Fibroblast of lung (primary cell): ENCODE measurements around the gene TUBB3. TPM values are rescaled to one million over a fixed set of nuclear protein-coding genes. Genes with fewer than 3 reads are reported as not detected.
"Not testable (repeated sequence)": the region's sequence is repeated elsewhere in the genome, so short reads cannot be mapped to it uniquely, and the experiment has no call there.

Experiments
- DNase-seq, 2 donors: peaks; one replicate each; pipeline versions ENCODE4 v3.0.0 to v3.0.0-alpha.2; 2010; ENCODE audit warnings: low read depth in 2 of 2
- H2AFZ ChIP-seq: 2 replicates; pipeline ENCODE4 v1.5.1; 2012; ENCODE audit warnings: low read length, control low read depth, inconsistent platforms
- H3K27ac ChIP-seq: 2 replicates; pipeline ENCODE4 v1.5.1; 2011; ENCODE audit warnings: low read length, control low read depth; ENCODE audit not compliant: insufficient read depth
- H3K27me3 ChIP-seq: 2 replicates; pipeline ENCODE4 v1.5.1; 2011; ENCODE audit warnings: mild to moderate bottlenecking, low read length; ENCODE audit not compliant: control insufficient read depth, insufficient read depth
- H3K36me3 ChIP-seq: 2 replicates; pipeline ENCODE4 v1.5.1; 2011; ENCODE audit warnings: low read length; ENCODE audit not compliant: control insufficient read depth, insufficient read depth
- H3K4me1 ChIP-seq: 2 replicates; pipeline ENCODE4 v1.5.1; 2011; ENCODE audit warnings: low read length; ENCODE audit not compliant: control insufficient read depth, insufficient read depth; ENCODE audit errors: extremely low read depth
- H3K4me2 ChIP-seq: 2 replicates; pipeline ENCODE4 v1.5.1; 2011; ENCODE audit warnings: low read length, control low read depth; ENCODE audit not compliant: insufficient read depth; ENCODE audit errors: extremely low read depth
- H3K4me3 ChIP-seq, 4 experiments: fragments of 200-600 bp in 1 of 4; sonication (generic) in 1 of 4; replicated peaks in 1 of 4; 2 replicates each; pipeline ENCODE4 v1.5.1; 2011 to 2016; ENCODE audit warnings: low read length in 4 of 4, low read depth in 3 of 4, mild to moderate bottlenecking in 3 of 4, control low read depth in 2 of 4, inconsistent platforms in 1 of 4, mixed read lengths in 1 of 4; ENCODE audit not compliant: insufficient read depth in 1 of 4; ENCODE audit errors: control extremely low read depth in 1 of 4
- H3K79me2 ChIP-seq: 2 replicates; pipeline ENCODE4 v1.5.1; 2012; ENCODE audit warnings: mild to moderate bottlenecking, low read length, inconsistent platforms; ENCODE audit not compliant: control insufficient read depth, insufficient read depth
- H3K9ac ChIP-seq: 2 replicates; pipeline ENCODE4 v1.5.1; 2011; ENCODE audit warnings: mild to moderate bottlenecking, low read length, control low read depth; ENCODE audit not compliant: insufficient read depth
- H3K9me3 ChIP-seq: 2 replicates; pipeline ENCODE4 v1.5.1; 2012; ENCODE audit warnings: low read depth, low read length; ENCODE audit not compliant: control insufficient read depth, insufficient read depth
- H4K20me1 ChIP-seq: 2 replicates; pipeline ENCODE4 v1.5.1; 2011; ENCODE audit warnings: low read length; ENCODE audit not compliant: control insufficient read depth, insufficient read depth; ENCODE audit errors: extremely low read depth
- CTCF ChIP-seq, 2 donors: IDR thresholded peaks in 1 of 2; conservative IDR thresholded peaks in 1 of 2; 1 replicate in 1 of 2; 2 replicates in 1 of 2; pipeline ENCODE4 v1.5.1; 2011 to 2012; ENCODE audit warnings: low read length in 2 of 2, control low read depth in 1 of 2, inconsistent platforms in 1 of 2, low read depth in 1 of 2, mild to moderate bottlenecking in 1 of 2
- EZH2 ChIP-seq: IDR thresholded peaks from 2 replicates; pipeline ENCODE4 v1.5.1; 2012; ENCODE audit warnings: low read length, control low read depth, mild to moderate bottlenecking; ENCODE audit errors: missing control alignments
- polyA plus RNA-seq, 2 donors: library from polyadenylated mRNA; depleted of rRNA in 1 of 2; stranded (reverse) in 1 of 2; unstranded in 1 of 2; fragments of >200 nt; gene quantifications; 2 replicates each; pipeline ENCODE4 v1.2.1, GENCODE V29; 2011 to 2012; ENCODE audit warnings: missing spikeins in 1 of 2
- total RNA-seq: library from RNA; depleted of rRNA; stranded (reverse); fragments of >200 nt; gene quantifications from 2 replicates; pipeline ENCODE4 v1.2.1, GENCODE V29; 2014

The TUBB3 gene
- total and polyA plus RNA-seq, 2 donors (not counting 1 experiment from before 2014, with no cell fraction given): 134 to 294 TPM

GRCh38 chr16:89913408-89914387, 9.4 kb upstream of the TUBB3 start:
- peaks cover 8% of the 10 kb centered on the region for H3K4me1 ChIP-seq
- H3K9ac ChIP-seq: no peak overlapping the region
- H3K4me3 ChIP-seq: no peak overlapping the region
- no peak overlapping the region for H3K4me2 ChIP-seq
- DNase-seq: no peak
- TF ChIP-seq EZH2 (no peak), CTCF (conservative IDR thresholded peaks at IDR 0.05 in 1 of 2, IDR thresholded peaks at IDR 0.05 in 1 of 2; ENCODE audit: low read depth in 1 of 2, low read length in 2 of 2) (no peak)
- H3K27me3 ChIP-seq: no peaks in the 10 kb centered on the region
- no peak overlapping the region for H3K27ac ChIP-seq
- H2AFZ ChIP-seq: no peak overlapping the region
- no peaks in the 10 kb centered on the region for H3K79me2 ChIP-seq
- H4K20me1 ChIP-seq: no peaks in the 10 kb centered on the region
- peaks cover 29% of the 10 kb centered on the region for H3K36me3 ChIP-seq
- no peaks in the 10 kb centered on the region for H3K9me3 ChIP-seq

- not testable (repeated sequence) for H3K9me3 ChIP-seq, H3K27me3 ChIP-seq, H3K4me2 ChIP-seq, H3K4me1 ChIP-seq, H4K20me1 ChIP-seq, H2AFZ ChIP-seq, H3K27ac ChIP-seq, H3K4me3 ChIP-seq, H3K79me2 ChIP-seq, DNase-seq, H3K9ac ChIP-seq
- H3K36me3 ChIP-seq: peaks cover 27% of the 10 kb centered on the region
These were observed 8.4 kb upstream of the TUBB3 start for GRCh38 chr16:89914642-89915285.

GRCh38 chr16:89915303-89916232, 7.6 kb upstream of the TUBB3 start:
- Histone ChIP-seq H3K9me3 (no peaks in the 10 kb centered on the region), H3K36me3 (peaks cover 19% of the 10 kb centered on the region), H3K4me1 (peaks cover 9% of the 10 kb centered on the region), H3K27ac (no peak overlapping the region), H3K4me2 (no peak overlapping the region), H3K9ac (no peak overlapping the region), H4K20me1 (no peaks in the 10 kb centered on the region), H2AFZ (no peak overlapping the region), H3K27me3 (no peaks in the 10 kb centered on the region), H3K79me2 (no peaks in the 10 kb centered on the region), H3K4me3 (no peak overlapping the region)
- DNase-seq: no peak
- no peak for TF ChIP-seq CTCF (conservative IDR thresholded peaks at IDR 0.05 in 1 of 2, IDR thresholded peaks at IDR 0.05 in 1 of 2; ENCODE audit: low read depth in 1 of 2, low read length in 2 of 2)
- no peak for TF ChIP-seq EZH2
